ENCODE measurements around the gene CBLN3.

CBLN3 gene

DNA sequence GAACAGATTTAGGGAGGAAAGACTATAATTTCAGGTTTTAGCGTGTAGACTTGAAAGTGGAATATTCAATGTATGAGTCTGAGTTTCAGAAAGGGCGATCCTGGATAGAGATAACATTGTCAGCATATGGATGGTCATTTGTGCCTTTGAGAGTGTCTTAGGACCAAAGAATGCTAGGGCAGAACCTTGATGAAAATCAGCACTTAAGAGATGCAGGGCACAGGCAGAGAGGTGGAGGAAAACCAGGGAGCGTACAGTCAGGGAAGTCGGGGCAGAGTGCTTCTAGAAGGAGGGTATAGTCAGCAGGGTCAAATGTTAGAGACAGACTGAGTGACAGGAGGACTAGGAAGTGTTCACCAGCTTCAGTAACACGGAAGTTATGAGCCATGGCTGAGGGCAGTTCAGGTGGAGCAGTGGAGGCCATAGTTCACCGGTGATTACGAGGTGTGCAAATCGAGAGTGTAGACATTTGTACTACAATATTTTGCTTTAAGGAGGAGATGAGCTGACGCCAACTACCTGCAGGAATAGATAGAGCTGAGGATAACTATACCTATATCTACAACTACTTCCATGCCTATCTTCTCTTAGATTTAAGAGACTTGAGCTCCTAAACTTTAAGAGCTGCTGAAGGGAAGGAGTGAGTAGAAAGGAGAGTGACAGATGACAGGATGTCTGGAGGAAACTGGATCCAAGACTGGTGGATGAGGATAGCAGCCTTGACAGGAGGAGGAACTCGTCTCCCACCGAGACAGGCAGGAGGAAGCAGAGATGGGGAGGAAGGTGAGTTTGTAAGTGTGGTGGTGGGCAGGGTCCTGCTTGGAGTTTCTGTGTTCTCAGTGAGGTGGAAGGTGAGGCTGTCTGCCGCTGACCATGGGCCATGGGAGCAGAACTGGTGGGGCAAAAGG is 6.5 kb downstream of the CBLN3 start:
- no peak for DNase-seq

DNA sequence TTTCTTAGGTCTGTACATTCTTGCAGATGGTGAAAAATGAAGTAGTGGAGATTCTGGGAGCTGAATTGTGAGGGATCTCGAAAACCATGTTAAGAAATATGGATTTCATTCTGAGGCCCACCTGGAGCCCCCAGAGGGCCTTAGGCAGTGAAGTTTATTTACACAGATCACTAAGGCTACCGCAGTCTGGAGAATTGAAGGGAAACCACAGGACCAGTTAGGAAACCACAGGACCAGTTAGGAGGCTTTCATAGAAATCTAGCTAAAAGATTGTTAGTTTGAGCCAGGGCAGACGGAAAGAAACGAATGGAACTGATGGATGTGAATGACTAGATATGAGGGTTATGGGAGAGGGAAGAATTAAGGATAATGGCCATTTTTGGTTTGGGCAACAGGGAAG is 7.2 kb downstream of the CBLN3 start:
- no peak for DNase-seq

DNA sequence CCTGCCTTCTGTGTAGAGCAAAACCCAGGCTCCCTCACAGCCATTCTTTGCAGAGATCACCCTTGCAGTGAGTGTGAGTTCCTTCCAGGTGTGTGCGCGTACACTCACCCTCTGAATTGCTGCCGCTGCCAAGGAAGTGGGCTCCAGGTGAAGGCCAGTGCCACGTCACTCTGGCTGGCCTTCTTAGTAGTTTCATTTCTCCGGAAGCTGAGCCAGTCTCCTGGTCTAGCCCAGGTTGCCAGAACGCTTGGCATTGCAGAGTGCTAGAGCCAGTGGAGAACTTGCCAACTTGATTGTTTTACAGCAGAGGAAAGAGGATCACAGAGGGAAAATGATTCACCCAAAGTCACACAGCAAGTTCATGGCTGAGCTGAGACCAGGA is 11.0 kb downstream of the CBLN3 start:
- DNase-seq, result no peak

DNA sequence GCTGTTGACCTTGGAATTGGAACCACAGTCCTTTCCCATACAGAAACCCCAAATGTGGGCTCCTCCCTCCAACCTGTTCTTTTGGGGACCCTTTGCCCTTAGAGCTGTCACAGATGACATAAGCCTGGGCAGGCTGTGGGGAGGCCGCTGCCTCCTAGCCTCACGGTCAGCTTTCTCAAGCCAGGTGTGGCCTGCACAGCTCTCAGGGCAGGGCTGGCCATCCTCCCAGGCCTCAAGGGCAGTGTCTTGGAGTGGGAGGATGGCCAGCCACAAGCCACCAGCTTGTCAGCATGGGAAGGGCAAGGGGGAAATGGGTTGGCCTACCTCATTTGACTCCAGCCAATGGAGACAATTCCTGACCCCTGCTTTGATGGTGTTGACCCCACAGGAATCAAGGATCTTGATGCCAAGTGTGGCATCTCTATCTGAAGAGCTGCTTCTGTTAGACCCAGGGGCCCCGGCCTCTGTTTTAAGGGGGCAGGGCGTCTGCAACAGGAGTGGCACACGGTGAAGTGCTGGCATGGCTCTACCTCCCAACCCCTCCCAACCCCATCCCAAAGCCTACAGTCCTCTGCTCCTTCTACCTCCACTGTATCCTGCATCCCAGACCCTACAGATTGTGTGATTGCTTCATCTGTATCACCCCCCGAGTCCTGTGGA is 11.5 kb downstream of the CBLN3 start:
- DNase-seq, result no peak

GRCh38 chr14:24416932-24417619 is 12.4 kb downstream of the CBLN3 start:
- DNase-seq, result no peak

DNA sequence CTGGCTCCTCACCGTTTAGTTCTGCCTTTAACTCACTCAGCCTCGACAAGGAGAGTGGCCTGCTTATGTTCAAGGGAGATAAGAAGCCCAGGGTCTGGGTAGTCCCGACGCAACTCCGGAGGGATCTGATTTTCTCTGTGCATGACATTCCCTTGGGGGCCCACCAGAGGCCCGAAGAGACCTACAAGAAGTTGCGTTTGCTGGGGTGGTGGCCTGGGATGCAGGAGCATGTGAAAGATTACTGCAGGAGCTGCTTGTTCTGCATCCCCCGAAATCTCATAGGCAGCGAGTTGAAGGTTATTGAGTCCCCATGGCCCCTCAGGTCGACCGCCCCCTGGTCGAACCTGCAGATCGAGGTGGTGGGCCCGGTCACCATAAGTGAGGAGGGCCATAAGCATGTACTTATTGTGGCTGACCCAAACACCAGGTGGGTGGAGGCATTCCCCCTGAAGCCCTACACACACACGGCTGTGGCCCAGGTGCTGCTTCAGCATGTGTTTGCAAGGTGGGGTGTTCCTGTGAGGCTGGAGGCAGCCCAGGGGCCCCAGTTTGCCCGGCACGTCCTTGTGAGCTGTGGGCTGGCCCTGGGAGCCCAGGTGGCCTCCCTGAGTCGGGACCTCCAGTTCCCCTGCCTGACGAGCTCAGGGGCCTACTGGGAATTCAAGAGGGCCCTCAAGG is 13.1 kb downstream of the CBLN3 start:
- no peak for DNase-seq

DNA sequence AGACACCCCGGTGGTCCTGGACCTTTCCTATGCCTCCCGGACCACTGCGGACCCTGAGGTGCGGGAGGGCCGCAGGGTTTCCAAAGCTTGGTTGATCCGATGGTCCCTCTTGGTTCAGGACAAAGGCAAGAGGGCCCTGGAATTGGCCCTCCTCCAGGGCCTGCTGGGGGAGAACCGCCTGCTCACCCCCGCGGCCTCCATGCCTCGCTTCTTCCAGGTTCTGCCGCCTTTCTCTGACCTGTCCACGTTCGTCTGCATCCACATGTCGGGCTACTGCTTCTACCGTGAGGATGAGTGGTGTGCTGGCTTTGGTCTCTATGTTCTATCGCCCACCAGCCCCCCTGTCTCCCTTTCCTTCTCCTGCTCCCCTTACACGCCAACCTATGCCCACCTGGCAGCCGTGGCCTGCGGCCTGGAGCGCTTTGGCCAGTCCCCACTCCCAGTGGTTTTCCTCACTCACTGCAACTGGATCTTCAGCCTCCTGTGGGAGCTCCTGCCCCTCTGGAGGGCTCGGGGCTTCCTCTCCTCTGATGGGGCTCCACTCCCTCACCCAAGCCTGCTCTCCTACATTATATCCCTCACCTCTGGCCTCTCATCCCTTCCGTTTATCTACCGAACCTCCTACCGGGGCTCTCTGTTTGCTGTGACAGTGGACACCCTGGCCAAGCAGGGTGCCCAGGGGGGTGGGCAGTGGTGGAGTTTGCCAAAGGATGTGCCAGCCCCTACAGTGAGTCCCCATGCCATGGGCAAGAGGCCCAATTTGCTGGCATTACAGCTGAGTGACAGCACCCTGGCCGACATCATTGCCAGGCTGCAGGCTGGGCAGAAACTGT is 13.8 kb downstream of the CBLN3 start:
- no peak for DNase-seq

DNA sequence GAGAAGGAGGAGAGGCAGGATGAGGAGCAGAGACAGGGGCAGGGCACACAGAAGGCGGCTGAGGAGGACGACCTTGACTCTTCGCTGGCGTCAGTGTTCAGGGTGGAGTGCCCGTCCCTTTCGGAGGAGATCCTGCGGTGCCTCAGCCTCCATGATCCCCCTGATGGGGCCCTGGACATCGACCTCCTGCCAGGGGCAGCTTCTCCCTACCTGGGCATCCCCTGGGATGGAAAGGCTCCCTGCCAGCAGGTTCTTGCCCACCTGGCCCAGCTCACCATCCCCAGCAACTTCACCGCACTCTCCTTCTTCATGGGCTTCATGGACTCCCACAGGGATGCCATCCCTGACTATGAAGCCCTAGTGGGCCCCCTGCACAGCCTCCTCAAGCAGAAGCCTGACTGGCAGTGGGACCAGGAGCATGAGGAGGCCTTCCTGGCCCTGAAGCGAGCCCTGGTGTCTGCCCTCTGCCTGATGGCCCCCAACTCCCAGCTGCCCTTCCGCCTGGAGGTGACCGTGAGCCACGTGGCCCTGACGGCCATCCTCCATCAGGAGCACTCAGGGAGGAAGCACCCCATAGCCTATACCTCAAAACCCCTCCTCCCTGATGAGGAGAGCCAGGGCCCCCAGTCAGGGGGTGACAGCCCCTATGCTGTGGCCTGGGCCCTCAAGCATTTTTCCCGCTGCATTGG is 14.6 kb downstream of the CBLN3 start:
- no peak for DNase-seq

DNA sequence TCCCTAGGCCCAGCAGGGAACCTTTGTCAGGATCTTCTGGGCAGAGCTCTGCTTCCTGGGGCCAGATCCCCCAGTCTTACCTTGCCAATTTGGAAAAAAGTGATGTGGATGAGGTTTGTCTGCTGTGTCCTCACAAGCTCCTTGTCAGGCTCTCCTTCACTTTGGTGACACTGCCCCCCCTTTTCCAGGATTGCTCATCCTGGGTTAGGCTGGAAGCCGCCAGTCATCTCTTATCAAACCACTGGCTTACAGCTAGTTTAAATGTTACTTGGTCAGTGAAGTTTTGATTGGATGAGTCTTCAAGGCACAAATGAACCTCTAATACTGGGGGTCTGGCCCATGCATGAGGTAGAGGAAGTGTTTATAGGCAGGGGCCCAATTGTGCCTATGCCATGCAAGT is 15.4 kb downstream of the CBLN3 start:
- DNase-seq, result no peak

GRCh38 chr14:24411443-24412389 is 17.8 kb downstream of the CBLN3 start:
- no peak for DNase-seq

- no peak for DNase-seq
These were observed 19.5 kb downstream of the CBLN3 start for GRCh38 chr14:24409956-24410355.

DNA sequence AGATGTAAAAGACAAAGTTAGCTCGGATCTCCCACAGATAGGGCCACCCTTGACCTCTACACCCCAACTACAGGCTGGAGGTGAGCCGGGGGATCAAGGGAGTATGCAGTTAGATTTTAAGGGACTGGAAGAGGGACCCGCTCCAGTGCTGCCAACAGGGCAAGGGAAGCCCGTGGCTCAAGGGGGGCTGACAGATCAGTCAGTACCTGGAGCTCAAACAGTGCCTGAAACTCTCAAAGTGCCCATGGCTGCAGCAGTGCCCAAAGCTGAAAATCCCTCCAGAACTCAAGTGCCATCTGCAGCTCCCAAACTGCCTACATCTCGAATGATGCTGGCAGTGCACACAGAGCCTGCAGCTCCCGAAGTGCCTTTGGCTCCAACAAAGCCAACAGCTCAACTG is 20.3 kb downstream of the CBLN3 start:
- DNase-seq, result no peak

- DNase-seq, result no peak
These were observed 20.7 kb downstream of the CBLN3 start for GRCh38 chr14:24408764-24409163.

GRCh38 chr14:24407608-24408325 is 21.7 kb downstream of the CBLN3 start:
- no peak for DNase-seq

- no peak for DNase-seq
These were observed 23.1 kb downstream of the CBLN3 start for GRCh38 chr14:24406416-24406815.

- DNase-seq, result no peak
These were observed 24.7 kb downstream of the CBLN3 start for GRCh38 chr14:24404814-24405213.

- DNase-seq, result no peak
These were observed 26.0 kb downstream of the CBLN3 start for GRCh38 chr14:24403294-24403998.

GRCh38 chr14:24401810-24402702 is 27.4 kb downstream of the CBLN3 start:
- no peak for DNase-seq

Data from NK-92 treated with Interleukin-12 subunit alpha and Interleukin-12 subunit beta, amount 100 ng/mL, for 24 hours (cell line).